ENCODE results near the gene MSGN1.
A peak's percentile ranks its signal among the peaks of the same experiment; 100 is the strongest.

Gene MSGN1

DNA sequence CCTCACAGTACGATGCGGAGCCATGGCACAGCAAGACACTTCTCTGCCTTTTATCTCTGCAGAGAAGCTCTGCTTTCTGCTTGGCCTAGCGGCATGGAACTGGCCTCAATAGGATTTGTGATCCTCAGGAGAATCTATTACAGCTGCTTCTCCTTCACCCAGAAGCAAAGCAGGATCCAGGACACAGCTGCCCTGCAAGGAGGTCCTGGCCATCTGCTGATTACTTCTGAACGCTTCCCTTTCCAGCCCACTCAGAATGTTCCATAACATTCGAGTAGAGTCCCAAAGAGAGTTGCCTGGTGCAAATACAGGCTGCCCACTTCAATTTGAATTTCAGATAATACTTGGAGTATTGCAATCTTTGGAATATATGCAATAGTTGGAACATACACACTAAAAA is 33.0 kb downstream of the MSGN1 start:
- DNase-seq (ENCODE audit: low spot score) = no peak

DNA sequence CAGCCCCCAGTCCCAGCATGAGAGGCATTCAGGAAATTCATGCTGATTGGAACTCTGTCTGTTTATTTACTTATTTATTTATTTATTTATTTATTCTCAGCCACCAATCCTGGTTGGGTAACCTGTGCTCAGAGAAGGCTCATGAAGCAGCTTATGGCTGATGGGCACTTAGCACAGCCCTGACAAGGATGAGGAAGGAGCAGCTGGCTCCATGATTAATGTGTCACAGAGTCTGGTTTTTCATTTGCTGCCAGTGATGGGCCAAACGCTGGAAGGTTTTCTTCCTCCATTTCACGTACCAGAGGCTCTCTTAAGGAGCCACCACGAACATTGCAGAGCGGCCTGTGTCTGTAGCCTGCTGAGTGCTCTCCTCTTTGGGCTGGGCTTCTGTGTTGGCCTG is 33.9 kb downstream of the MSGN1 start:
- no peak for DNase-seq (ENCODE audit: low spot score)

- DNase-seq (ENCODE audit: low spot score) = peak; percentile 81
These were observed 35.7 kb downstream of the MSGN1 start for GRCh38 chr2:17851731-17852585.

DNA sequence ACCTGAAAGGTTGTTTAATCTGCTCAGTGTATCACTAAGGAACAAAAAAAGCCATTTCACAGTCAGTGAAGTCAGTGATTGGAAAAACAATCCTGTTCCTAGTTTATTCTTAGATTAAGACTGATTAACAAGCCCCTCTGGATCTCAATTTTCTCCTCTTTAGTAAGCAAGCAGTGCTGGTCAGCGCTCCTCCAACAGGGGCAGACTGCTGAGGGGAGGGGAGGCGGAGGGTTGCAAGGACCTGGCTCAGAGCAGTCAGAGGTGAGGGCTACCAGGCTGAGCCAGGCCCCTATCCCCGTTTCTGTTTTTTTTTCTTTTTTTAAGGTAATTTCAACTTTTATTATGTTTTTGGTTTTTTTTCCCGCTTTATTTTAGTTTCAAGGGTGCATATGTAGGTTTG is 37.5 kb downstream of the MSGN1 start:
- no peak for DNase-seq (ENCODE audit: low spot score)

- DNase-seq (ENCODE audit: low spot score) = no peak
These were observed 40.8 kb downstream of the MSGN1 start for GRCh38 chr2:17857021-17857420.

- DNase-seq (ENCODE audit: low spot score) = no peak
These were observed 41.8 kb downstream of the MSGN1 start for GRCh38 chr2:17858064-17858463.

DNA sequence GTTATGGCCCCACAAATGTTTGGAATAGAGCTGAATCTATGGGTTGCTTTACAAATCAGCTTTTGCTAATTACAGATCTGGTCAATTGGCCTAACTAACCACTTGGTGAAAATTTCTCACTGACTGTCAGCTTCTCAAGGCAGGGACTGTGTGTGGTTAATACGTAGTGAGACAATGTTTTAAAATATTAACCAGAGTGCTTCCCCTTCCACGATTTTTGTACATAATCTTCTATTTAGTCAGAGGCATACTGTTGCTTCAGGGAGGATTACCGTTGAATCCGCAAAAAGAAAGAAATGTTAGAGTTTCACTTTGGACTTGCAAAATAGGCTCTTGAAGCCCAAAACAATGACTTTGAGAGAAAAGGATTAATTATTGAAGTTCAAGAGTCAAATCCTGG is 47.3 kb downstream of the MSGN1 start:
- no peak for DNase-seq (ENCODE audit: low spot score)

DNA sequence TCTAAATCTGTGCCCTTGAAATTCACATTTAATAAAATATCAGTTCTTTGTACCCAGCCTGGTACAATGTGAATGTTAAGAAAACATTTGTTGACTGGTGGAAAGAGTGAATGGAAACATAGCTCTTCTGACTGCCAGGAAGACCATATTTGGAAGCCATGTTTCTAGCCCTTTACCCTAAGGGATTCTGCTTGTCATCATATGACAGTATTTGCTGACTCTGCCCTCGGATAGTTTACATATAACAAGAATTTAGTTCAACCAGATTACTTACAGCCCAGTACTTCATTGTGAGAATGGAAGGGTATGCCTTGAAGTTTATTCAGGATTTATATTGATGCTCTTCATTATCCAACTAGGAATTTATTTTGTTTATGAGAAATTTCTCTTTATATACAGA is 48.4 kb downstream of the MSGN1 start:
- no peak for DNase-seq (ENCODE audit: low spot score)

- DNase-seq (ENCODE audit: low spot score) = no peak
These were observed 50.9 kb downstream of the MSGN1 start for GRCh38 chr2:17867133-17867532.
